ENCODE results near the gene SHISA7.
A peak's percentile ranks its signal among the peaks of the same experiment; 100 is the strongest.

Gene SHISA7

DNA sequence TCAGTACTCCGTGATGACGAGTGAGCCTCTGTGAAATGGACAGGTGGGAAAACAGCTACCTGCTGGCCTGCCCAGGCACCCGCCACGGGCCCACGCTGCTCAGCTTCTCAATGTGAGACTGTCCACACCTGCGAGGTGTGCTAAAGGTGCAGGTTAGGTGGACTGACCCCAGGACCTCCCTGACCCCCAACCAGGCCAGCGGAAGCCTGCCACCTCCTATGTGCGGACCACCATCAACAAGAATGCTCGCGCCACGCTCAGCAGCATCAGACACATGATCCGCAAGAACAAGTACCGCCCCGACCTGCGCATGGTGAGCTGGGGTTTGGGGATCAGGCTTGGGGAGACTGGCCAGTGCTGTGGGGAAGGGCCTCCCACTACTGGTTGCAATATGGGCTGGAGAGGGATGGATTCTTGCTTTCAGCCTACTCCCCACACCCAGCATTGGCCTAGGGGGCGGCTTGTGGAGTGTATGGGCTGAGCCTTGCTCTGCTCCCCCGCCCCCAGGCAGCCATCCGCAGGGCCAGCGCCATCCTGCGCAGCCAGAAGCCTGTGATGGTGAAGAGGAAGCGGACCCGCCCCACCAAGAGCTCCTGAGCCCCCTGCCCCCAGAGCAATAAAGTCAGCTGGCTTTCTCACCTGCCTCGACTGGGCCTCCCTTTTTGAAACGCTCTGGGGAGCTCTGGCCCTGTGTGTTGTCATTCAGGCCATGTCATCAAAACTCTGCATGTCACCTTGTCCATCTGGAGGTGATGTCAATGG, 55.2 kb downstream of the SHISA7 start:
- DNase-seq (ENCODE audit: low read depth in 2 of 2): no peak

- DNase-seq (ENCODE audit: low read depth in 2 of 2): no peak
These were observed 56.6 kb downstream of the SHISA7 start for GRCh38 chr19:55386493-55386971.

- DNase-seq (ENCODE audit: low read depth in 2 of 2): peak; percentile 97 to 98
These were observed 57.2 kb downstream of the SHISA7 start, which contains the start of gene RPL28 for GRCh38 chr19:55385724-55386492. Gene RPL28 (plus strand): TSS chr19:55385932. CDS start chr19:55386358, 426 bp downstream.

- DNase-seq (ENCODE audit: low read depth in 2 of 2): peak; percentile 87 to 96
These were observed 58.0 kb downstream of the SHISA7 start for GRCh38 chr19:55384920-55385723.

DNA sequence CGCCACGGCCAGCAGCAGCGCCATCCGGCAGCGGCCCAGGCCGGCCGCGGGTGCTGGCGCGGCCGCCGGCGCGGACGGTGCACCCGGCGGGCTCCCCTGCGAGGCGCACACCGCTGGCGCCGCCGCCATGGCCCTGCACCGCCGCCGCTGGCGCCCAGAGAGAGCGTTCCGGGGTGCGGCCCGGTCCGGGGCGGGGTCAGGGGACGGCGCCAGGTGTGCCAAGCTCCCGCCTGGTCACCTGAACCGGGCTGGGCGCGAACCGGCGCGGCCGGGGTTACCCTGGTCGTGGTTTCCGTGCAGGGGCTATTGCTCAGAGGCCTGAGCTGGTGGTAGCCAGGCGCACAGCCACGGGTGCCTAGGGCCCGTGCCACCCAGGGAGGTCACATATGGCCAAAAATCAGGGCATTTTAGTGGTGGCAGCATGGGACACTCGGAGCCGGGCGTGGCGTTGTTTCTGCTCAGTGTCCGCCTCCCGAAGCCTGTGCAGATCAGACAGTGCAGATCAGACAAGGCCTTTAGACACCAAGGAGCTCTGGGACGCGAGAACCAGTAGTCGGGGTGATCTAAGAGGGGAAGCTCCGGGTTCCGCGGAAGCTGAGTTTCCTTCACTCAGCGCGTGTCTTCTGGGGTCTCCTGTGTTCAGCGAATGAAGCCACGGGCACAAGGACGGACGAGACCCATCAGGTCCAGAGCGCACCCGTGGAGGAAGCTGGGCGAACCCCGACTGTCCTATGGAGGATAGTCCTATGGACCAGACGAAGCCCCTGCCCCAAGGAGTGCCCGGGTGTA, 58.8 kb downstream of the SHISA7 start, which contains the start of gene TMEM238:
TMEM238 (minus strand) TSS at position 162 of the 789 bp plus-strand sequence; CDS start at position 129, 33 bp downstream.
- peak in 1 of 2 experiments; percentile 43 for DNase-seq (ENCODE audit: low read depth in 2 of 2)

- DNase-seq (ENCODE audit: low read depth in 2 of 2): peak in 1 of 2 experiments; percentile 46
These were observed 59.6 kb downstream of the SHISA7 start for GRCh38 chr19:55383279-55384130.

- DNase-seq (ENCODE audit: low read depth in 2 of 2): no peak
These were observed 60.5 kb downstream of the SHISA7 start for GRCh38 chr19:55382522-55383054.

- DNase-seq (ENCODE audit: low read depth in 2 of 2): no peak
These were observed 61.1 kb downstream of the SHISA7 start for GRCh38 chr19:55382013-55382412.

DNA sequence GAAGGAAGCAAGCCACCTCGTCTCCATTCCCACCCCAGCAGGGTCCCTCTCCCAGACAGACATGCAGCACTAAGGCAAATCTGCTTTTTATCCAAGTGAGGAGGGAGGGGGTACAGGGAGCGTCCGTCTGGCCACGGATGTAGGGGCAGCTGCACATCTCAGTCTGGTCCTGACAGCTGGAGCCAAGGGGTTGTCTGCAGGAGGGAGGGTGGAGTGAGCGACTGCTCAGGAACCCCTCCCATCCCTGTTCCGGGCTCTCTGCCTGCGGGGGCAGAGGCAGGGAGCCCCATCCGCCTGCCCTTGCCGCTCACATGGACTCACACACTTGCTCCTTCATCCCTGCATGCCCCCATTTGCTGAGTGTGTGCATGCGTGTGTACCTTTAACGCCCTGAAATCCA, 63.9 kb downstream of the SHISA7 start:
- DNase-seq (ENCODE audit: low read depth in 2 of 2): no peak
